GM19099 (cell line): ENCODE data around the gene CDH22.

Source experiments
- POLR2A ChIP-seq: IDR thresholded peaks from 3 replicates; pipeline ENCODE4 v1.6.1; 2011; ENCODE audit warnings: low read depth; ENCODE audit not compliant: insufficient read length; ENCODE audit errors: extremely low read depth

The CDH22 gene

GRCh38 chr20:46315311-46315710 lies 7.0 kb upstream of the CDH22 start:
- no peak for TF ChIP-seq POLR2A

- no peak for TF ChIP-seq POLR2A
Measured at GRCh38 chr20:46312945-46313861, 4.9 kb upstream of the CDH22 start.

DNA sequence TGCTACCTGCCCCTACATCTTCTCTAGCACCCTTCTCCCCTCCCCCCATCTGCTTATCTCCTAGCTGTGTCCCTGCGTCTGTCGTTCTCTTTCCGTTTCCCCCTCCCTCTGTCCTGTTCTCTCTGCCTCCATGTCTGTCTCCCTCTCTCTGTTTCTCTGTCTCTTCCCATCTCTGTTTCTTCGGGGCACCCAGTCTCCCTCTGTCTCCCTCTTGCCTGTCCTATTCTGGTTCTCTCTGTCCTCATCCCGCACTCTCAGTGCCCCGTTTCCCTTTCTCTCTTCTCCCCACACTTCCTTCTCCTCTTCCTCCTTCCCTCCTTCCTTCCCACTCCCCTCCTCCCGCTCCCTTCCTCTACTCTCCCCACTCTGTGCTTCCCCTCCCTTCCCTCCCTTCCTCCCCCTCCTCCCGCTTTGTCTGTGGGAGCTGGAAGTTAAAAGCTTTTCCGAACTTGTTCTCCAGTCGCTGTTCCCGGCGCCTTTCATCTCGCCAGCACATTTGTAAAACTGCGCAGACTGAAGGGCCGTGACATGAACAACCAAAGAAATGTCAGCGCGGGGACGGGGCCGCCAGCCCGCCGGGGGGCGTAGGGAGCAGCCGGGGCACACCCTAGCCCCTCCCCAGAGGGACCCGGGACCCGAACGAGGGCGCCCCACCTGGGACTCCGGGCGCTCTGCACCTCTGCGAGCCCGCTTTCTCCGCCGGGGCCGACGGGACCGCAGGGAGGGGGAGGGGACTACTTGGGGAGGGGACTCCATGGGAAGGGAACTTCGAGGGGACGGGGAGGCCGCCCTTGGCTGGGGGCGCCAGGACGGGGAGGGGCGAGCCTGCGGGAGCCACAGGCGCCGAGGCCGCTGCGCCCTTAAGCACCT lies 4.0 kb upstream of the CDH22 start:
- no peak for TF ChIP-seq POLR2A

DNA sequence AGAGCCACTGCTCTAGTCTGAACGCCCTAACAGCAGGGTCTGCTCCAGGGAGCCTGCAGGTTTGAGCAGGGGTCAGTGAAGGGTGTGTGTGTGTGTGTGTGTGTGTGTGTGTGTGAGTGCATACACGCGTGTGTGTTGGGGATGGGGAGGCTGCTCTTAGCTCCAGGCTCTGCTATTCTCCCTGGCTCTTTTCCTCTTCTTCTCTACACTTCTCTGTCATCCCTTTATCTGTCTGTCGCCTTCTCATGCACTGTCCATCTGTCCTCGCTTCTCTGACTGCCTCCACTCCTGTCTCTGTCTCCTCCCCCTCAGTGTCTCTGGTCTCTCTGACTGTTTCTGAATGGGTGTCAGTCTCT lies 3.4 kb upstream of the CDH22 start:
- no peak for TF ChIP-seq POLR2A

DNA sequence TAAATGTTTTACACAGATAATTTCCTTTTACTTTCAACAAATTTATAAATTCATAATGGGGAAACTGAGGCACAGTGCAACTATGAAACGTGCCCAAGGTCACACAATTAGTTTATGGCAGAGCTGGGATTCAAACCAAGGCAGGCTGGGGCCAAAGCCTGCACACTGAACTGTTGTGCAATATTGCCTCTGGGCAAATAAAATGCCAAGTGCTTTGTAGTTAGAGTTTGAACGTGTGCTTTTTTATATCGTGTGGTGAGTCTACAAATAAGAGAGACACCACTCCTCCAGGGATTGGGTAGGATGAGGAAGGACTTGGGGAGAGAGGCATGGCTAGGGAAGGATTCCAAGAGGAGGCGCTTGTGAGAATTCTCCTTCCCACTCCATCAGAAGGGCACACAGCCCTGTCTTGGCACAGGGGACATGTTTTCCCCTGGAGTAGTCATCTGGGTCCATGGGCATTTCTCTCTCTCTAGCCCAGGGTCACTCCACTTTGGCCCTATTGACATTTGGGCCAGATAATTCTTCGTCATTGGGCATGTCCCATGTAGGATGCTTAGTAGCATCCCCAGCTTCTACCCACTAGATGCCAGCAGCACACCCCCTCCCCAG lies 2.8 kb upstream of the CDH22 start:
- no peak for TF ChIP-seq POLR2A

GRCh38 chr20:46309945-46310344 lies 1.6 kb upstream of the CDH22 start:
- no peak for TF ChIP-seq POLR2A

DNA sequence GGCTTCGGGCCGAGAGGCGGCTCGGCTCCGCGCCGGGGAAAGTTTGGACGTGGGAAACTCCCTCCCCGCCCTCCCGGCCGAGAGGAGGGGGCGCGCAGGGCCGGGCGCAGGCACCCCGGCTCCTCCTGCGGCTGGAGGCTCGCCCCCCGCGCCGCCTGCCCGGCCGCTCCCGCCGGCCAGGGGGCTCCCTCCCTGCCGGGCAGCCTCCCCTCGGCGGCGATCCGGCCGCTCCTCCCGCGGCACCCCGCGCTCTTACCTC lies 370 bp downstream of the CDH22 start:
- TF ChIP-seq POLR2A = no peak

DNA sequence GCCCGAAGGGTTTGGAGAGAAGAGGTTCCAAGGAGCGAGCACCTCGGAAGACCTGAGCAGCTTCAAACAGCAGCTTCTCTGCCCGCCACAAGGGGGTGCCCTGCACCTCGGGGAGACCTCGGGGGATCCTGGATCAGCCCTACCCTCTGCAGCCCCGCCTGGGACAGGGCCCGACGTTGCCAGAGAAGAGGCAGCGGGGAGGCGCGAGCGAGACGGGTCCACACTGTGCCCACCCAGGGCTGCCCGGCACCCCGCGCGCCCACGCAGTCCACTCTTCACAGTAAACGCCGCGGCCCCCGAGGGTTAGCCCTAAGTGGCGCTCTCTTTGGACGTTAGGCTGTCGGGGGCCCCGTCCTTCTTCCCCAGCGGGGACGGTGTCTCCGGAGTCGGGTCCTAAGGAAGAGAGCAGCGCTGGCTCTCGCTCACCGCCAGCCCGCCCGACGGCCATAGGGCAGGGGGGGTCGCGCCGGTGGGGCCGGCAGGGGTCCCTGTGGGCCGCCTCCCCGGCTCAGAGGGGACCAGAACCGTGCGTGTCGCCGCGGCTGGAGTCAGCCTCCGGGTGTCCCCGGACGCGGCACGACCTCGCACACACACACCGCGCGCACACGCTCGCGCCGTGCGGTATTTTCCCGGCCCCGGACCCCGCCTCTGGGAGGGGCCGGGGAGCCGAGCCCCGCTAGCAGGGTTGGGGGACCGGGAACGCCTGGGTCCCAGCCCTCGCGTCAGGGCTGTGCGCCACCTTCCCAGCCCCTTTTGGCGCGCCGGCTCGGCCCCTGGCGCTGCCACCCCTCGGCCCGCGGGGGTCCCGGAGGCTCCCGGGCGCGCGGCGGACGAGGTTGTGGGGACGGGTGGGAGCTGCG lies 929 bp downstream of the CDH22 start:
- no peak for TF ChIP-seq POLR2A

DNA sequence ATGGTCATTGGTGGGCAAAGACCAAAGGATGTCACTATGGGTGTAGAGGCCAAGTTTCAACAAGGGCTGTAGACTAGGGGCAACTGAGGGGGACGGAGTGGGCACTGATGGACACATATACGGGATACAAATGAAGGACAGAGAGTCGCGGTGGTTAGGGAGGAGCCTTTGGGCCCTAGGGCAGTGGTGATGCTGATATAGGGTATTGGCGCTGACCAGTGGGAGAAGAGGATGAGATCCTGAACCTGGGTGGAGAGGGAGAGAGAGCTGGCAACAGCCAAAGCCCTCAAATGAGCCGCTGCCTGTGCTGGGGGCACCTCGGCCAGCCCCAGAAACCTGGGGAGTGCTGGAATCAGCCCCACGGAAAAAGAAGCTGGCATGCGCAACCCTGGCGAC lies 1.6 kb downstream of the CDH22 start:
- TF ChIP-seq POLR2A = no peak

GRCh38 chr20:46305973-46306360 lies 2.3 kb downstream of the CDH22 start:
- no peak for TF ChIP-seq POLR2A

DNA sequence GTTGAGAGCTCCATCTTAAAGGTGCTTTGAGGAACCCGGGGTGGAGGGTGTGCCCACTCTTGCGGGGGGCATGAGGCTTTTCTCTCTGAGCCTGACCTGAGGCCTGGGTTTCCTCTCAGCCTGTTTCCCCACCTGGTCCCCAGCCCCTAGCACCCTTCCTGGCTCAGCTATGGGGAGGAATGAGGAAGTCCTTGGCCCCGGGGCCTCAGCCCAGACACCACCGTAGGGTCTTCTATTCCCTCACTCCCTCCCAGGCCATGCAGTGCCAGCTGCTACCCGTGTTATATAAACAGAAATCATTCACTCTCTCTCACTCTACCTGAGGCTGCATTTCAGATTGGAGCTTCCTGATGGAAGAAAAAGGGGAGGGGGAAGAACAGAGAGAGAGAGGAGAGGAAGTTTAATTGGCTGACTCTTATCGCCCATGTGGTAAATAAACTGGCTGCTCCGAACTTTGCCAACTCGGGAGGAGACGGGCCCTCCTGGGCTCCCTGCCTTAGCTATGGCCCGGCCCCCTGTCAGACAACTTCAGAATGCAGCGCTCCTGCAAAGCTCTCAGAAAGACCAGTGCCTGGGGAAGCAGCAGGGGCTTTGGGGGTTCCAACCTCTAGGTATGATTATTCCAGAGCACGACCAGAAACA lies 2.8 kb downstream of the CDH22 start:
- TF ChIP-seq POLR2A = no peak

- no peak for TF ChIP-seq POLR2A
Measured at GRCh38 chr20:46304852-46305251, 3.4 kb downstream of the CDH22 start.

DNA sequence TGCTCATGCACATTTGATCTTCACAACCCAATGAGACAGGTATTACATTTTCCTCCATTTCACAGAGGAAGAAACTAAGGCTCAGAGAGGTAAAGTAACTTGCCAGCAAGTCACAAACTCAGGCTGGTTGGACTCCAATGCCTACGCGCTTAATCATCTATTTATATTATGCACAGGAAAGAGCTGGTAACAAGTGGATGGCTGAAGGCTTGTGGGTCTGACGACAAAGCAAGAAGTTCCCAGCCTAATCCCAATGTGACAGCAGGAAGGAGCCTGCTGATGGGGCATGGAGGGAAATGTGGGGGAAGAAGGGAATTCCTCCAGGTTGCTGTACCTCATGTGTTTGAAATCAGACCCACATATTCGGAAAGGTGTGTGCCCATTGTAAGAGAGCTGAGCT lies 3.9 kb downstream of the CDH22 start:
- no peak for TF ChIP-seq POLR2A

GRCh38 chr20:46303176-46303956 lies 4.9 kb downstream of the CDH22 start:
- no peak for TF ChIP-seq POLR2A
